ENCODE results near the gene PPP6R3. TPM values are rescaled to one million over a fixed set of nuclear protein-coding genes. Genes with fewer than 3 reads are reported as not detected.

The PPP6R3 gene
- total and polyA plus RNA-seq, 2 of the 13 experiments (the other 11 are each of a cell fraction or from before 2014, with no cell fraction given): 41.2 to 83.4 TPM

DNA sequence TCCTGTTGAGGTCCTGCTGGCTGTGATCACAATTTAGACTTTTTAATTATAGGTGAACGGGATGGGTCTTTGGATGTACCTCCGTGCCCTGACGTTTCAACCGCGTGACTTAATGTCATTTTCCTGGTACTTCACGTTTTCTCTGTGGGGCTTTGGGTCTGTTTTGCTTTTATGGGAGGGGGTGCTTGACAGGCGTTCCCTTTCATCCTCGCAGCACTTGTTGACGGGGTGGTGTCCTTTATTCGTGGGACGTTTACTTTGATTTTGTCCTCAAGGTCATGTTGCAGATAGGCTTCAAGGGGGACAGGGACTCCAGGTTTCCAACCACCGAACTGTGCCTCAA lies 994 bp downstream of the PPP6R3 start (continued):
- TF ChIP-seq FOXO4 (CRISPR knock-in tag; conservative IDR thresholded peaks at IDR 0.05): no peak
- no peak for TF ChIP-seq ZNF570 (CRISPR knock-in tag; IDR thresholded peaks at IDR 0.05; ENCODE audit: borderline replicate concordance)
- TF ChIP-seq, protein P1, sequence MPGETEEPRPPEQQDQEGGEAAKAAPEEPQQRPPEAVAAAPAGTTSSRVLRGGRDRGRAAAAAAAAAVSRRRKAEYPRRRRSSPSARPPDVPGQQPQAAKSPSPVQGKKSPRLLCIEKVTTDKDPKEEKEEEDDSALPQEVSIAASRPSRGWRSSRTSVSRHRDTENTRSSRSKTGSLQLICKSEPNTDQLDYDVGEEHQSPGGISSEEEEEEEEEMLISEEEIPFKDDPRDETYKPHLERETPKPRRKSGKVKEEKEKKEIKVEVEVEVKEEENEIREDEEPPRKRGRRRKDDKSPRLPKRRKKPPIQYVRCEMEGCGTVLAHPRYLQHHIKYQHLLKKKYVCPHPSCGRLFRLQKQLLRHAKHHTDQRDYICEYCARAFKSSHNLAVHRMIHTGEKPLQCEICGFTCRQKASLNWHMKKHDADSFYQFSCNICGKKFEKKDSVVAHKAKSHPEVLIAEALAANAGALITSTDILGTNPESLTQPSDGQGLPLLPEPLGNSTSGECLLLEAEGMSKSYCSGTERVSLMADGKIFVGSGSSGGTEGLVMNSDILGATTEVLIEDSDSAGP (CRISPR knock-in tag; IDR thresholded peaks at IDR 0.05; ENCODE audit: borderline replicate concordance): peak; percentile 52; the same call in 1 of the 2 replicates
- no peak for TF ChIP-seq MAFF (IDR thresholded peaks at IDR 0.05; ENCODE audit: low read depth, low read length)
- no peak for TF ChIP-seq KLF16 (CRISPR knock-in tag; IDR thresholded peaks at IDR 0.05)
- TF ChIP-seq, protein P2, sequence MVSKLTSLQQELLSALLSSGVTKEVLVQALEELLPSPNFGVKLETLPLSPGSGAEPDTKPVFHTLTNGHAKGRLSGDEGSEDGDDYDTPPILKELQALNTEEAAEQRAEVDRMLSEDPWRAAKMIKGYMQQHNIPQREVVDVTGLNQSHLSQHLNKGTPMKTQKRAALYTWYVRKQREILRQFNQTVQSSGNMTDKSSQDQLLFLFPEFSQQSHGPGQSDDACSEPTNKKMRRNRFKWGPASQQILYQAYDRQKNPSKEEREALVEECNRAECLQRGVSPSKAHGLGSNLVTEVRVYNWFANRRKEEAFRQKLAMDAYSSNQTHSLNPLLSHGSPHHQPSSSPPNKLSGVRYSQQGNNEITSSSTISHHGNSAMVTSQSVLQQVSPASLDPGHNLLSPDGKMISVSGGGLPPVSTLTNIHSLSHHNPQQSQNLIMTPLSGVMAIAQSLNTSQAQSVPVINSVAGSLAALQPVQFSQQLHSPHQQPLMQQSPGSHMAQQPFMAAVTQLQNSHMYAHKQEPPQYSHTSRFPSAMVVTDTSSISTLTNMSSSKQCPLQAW (CRISPR knock-in tag; IDR thresholded peaks at IDR 0.05): no peak
- no peak for TF ChIP-seq ZBTB10 (CRISPR knock-in tag; IDR thresholded peaks at IDR 0.05; ENCODE audit: borderline replicate concordance)
- TF ChIP-seq TAF1 (CRISPR knock-in tag; IDR thresholded peaks at IDR 0.05): peak; percentile 32; the same call in 1 of the 2 replicates
- TF ChIP-seq TRIM24 (CRISPR knock-in tag; IDR thresholded peaks at IDR 0.05): no peak
- no peak for TF ChIP-seq EHMT2 (IDR thresholded peaks at IDR 0.05; ENCODE audit: borderline replicate concordance, low read depth, low read length)
- TF ChIP-seq RARG (CRISPR knock-in tag; IDR thresholded peaks at IDR 0.05; ENCODE audit: low read depth): no peak
- TF ChIP-seq, protein P3, sequence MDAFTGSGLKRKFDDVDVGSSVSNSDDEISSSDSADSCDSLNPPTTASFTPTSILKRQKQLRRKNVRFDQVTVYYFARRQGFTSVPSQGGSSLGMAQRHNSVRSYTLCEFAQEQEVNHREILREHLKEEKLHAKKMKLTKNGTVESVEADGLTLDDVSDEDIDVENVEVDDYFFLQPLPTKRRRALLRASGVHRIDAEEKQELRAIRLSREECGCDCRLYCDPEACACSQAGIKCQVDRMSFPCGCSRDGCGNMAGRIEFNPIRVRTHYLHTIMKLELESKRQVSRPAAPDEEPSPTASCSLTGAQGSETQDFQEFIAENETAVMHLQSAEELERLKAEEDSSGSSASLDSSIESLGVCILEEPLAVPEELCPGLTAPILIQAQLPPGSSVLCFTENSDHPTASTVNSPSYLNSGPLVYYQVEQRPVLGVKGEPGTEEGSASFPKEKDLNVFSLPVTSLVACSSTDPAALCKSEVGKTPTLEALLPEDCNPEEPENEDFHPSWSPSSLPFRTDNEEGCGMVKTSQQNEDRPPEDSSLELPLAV (CRISPR knock-in tag; conservative IDR thresholded peaks at IDR 0.05; ENCODE audit: low read depth): no peak
- TF ChIP-seq, protein P4, sequence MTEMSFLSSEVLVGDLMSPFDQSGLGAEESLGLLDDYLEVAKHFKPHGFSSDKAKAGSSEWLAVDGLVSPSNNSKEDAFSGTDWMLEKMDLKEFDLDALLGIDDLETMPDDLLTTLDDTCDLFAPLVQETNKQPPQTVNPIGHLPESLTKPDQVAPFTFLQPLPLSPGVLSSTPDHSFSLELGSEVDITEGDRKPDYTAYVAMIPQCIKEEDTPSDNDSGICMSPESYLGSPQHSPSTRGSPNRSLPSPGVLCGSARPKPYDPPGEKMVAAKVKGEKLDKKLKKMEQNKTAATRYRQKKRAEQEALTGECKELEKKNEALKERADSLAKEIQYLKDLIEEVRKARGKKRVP (CRISPR knock-in tag; IDR thresholded peaks at IDR 0.05): 0 out of 4 replicates have a peak, but pooled peaks of 1 of the 2 experiments have one; percentile 35
- 0 out of 2 replicates have a peak, but pooled peaks have one; percentile 23 for TF ChIP-seq ZNF740 (CRISPR knock-in tag; IDR thresholded peaks at IDR 0.05)
- no peak for TF ChIP-seq ZNF225 (CRISPR knock-in tag; IDR thresholded peaks at IDR 0.05)
- 0 out of 2 replicates have a peak, but pooled peaks have one; percentile 66 for TF ChIP-seq TGIF2 (CRISPR knock-in tag; IDR thresholded peaks at IDR 0.05)
- no peak for TF ChIP-seq TBL1XR1 (IDR thresholded peaks at IDR 0.05; ENCODE audit: borderline replicate concordance, low read length, partially characterized antibody)
- TF ChIP-seq ZNF558 (CRISPR knock-in tag; IDR thresholded peaks at IDR 0.05; ENCODE audit: borderline replicate concordance): 0 out of 2 replicates have a peak, but pooled peaks have one; percentile 44
- no peak for TF ChIP-seq SP1 (IDR thresholded peaks at IDR 0.05)
- no peak for TF ChIP-seq SP1 (CRISPR knock-in tag; IDR thresholded peaks at IDR 0.05)
